Natural killer cell (primary cell): ENCODE results near the gene SAV1. TPM values are rescaled to one million over a fixed set of nuclear protein-coding genes. Genes with fewer than 3 reads are reported as not detected.

Source experiments
- ATAC-seq, 3 donors: fragments of 150-1000 bp in 2 of 3; fragments of 200-7000 bp in 1 of 3; cut with Tn5 transposase; 1 replicate in 1 of 3; 2 replicates in 2 of 3; pipeline ENCODE4 v1.10.0; 2021; ENCODE audit warnings: mild to moderate bottlenecking in 2 of 3, moderate library complexity in 2 of 3
- DNase-seq, 2 donors: peaks; one replicate each; pipeline versions ENCODE4 v3.0.0 to v3.0.0-alpha.2; 2013 to 2021; ENCODE audit warnings: mixed read lengths in 1 of 2
- H3K27ac ChIP-seq: one replicate; pipeline ENCODE4 v1.5.1; 2013; ENCODE audit warnings: mild to moderate bottlenecking, low read length
- H3K27me3 ChIP-seq: one replicate; pipeline ENCODE4 v1.6.1; 2013; ENCODE audit warnings: low read length; ENCODE audit not compliant: control insufficient read depth, insufficient read depth
- H3K36me3 ChIP-seq: one replicate; pipeline ENCODE4 v1.6.1; 2013; ENCODE audit warnings: low read length; ENCODE audit not compliant: control insufficient read depth, insufficient read depth
- H3K4me1 ChIP-seq: one replicate; pipeline ENCODE4 v1.6.1; 2013; ENCODE audit warnings: low read length; ENCODE audit not compliant: control insufficient read depth, insufficient read depth
- H3K4me3 ChIP-seq: one replicate; pipeline ENCODE4 v1.5.1; 2013; ENCODE audit warnings: low read length
- H3K9me3 ChIP-seq: one replicate; pipeline ENCODE4 v1.6.1; 2013; ENCODE audit warnings: low read length; ENCODE audit not compliant: control insufficient read depth, insufficient read depth
- H3K27ac Mint-ChIP-seq, 2 donors: one replicate each; pipeline ENCODE4 v1.8.0; 2022; ENCODE audit warnings: mild to moderate bottlenecking in 2 of 2, mixed read lengths in 2 of 2, moderate library complexity in 1 of 2
- H3K27me3 Mint-ChIP-seq, 2 donors: one replicate each; pipeline ENCODE4 v1.8.0; 2022; ENCODE audit warnings: low read depth in 2 of 2, mixed read lengths in 2 of 2
- H3K36me3 Mint-ChIP-seq: one replicate; pipeline ENCODE4 v1.8.0; 2022; ENCODE audit warnings: mixed read lengths
- H3K4me1 Mint-ChIP-seq, 2 donors: one replicate each; pipeline ENCODE4 v1.8.0; 2022; ENCODE audit warnings: mixed read lengths in 2 of 2
- H3K4me3 Mint-ChIP-seq: one replicate; pipeline ENCODE4 v1.8.0; 2022; ENCODE audit warnings: mild to moderate bottlenecking, moderate library complexity, mixed read lengths
- H3K9me3 Mint-ChIP-seq, 2 donors: one replicate each; pipeline ENCODE4 v1.8.0; 2022; ENCODE audit warnings: mixed read lengths in 2 of 2
- WGBS: methylation state at CpG from one replicate; pipeline ENCODE4 v1.1.7; 2013; ENCODE audit warnings: missing lambda C conversion rate; ENCODE audit not compliant: insufficient coverage; 5-methylcytosine and 5-hydroxymethylcytosine counted together
- intact Hi-C: fragments of 100-400 bp; cut with micrococcal nuclease; formaldehyde crosslinking; loops from one replicate; pipeline ENCODE4 v1.14.2; 2022
- total RNA-seq, 4 donors: library from RNA; stranded (reverse); fragments of 120-200 nt in 1 of 4; gene quantifications; one replicate each; pipeline versions ENCODE4 v1.2.3 to v1.2.4, GENCODE V29; 2013 to 2022
- TF ChIP-seq, protein P1 (sequence below): fragments of 200-600 bp; IDR thresholded peaks from one replicate; pipeline ENCODE4 v1.8.0; 2022; ENCODE audit warnings: antibody characterized with exemption

The SAV1 gene
- total RNA-seq, 3 donors from 2014 or later (not counting 1 experiment from before 2014, with no cell fraction given) = 3.0 to 6.6 (median 6.6) TPM

DNA sequence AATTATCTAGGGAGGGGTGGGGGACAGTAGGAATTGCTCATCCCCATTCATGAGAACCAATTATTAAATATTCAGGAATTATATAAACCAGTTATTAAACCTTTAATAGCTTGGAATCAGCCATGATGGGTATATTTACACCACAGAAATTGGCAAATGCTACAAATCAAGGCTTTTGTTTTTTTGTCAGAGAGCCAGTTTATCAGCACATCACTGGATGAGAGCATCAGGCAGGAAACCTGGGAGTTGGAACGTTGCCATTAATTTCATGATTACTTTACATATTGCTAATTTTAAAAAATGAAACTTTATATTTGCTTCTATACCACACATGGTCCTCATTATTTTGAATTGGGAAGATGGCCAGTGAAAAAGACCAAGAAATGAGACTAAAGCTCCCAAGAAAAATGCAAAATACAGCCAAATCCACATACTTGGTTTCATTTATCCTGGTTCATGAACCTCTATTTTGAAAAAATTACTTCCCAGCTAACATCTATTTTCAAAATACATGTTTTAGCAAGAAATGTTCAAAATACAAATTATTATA is 59.7 kb downstream of the SAV1 start:
- H3K9me3 Mint-ChIP-seq = no peaks in the 10 kb centered on the region

DNA sequence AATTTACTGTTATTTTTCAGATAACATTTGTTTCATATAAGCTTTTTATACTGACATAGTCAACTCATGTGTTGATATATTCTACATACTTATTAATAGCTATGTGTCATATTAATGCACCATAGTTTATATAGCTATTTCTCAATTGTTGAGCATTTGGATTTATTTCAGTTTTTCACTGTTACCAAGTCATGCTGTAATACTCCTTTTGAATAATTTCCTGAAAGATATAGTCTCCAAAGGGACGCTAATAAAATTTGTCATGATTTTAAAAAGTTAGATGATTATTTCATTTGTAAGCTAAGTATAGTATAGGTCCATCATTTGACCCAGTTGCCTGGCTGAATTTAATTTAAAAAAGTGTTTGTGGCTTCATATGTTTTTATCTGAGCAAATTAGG is 60.3 kb downstream of the SAV1 start:
- no peak overlapping the region for H3K27ac Mint-ChIP-seq
- H3K27me3 Mint-ChIP-seq = peaks cover 4 to 19% of the 10 kb centered on the region in 2 donors
- TF ChIP-seq, protein P1, sequence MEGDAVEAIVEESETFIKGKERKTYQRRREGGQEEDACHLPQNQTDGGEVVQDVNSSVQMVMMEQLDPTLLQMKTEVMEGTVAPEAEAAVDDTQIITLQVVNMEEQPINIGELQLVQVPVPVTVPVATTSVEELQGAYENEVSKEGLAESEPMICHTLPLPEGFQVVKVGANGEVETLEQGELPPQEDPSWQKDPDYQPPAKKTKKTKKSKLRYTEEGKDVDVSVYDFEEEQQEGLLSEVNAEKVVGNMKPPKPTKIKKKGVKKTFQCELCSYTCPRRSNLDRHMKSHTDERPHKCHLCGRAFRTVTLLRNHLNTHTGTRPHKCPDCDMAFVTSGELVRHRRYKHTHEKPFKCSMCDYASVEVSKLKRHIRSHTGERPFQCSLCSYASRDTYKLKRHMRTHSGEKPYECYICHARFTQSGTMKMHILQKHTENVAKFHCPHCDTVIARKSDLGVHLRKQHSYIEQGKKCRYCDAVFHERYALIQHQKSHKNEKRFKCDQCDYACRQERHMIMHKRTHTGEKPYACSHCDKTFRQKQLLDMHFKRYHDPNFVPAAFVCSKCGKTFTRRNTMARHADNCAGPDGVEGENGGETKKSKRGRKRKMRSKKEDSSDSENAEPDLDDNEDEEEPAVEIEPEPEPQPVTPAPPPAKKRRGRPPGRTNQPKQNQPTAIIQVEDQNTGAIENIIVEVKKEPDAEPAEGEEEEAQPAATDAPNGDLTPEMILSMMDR = no peak
- ATAC-seq = no peak
- DNase-seq = no peak
- no peaks in the 10 kb centered on the region for H3K36me3 Mint-ChIP-seq
- no peaks in the 10 kb centered on the region for H3K9me3 Mint-ChIP-seq
- no peak overlapping the region for H3K4me3 Mint-ChIP-seq
- WGBS = no CpG with 5 or more reads among the region's 1 CpG
- no peak overlapping the region for H3K27ac ChIP-seq
- H3K9me3 ChIP-seq = no peaks in the 10 kb centered on the region
- no peaks in the 10 kb centered on the region for H3K4me1 Mint-ChIP-seq
- no peaks in the 10 kb centered on the region for H3K36me3 ChIP-seq
- no peak overlapping the region for H3K4me3 ChIP-seq
- no peaks in the 10 kb centered on the region for H3K27me3 ChIP-seq
- H3K4me1 ChIP-seq = no peaks in the 10 kb centered on the region
- intact Hi-C loops = loop anchor here (10.0 kb wide), 2 partner anchors 167 to 257 kb away; no protein-coding TSS in a partner anchor

More for the DNA sequence above, 59.7 kb downstream of the SAV1 start:
- Mint-ChIP-seq H3K4me3 (no peak overlapping the region), H3K4me1 (no peaks in the 10 kb centered on the region), H3K36me3 (no peaks in the 10 kb centered on the region), H3K27me3 (peaks cover 6 to 19% of the 10 kb centered on the region in 2 donors), H3K27ac (no peak overlapping the region)
- H3K27me3 ChIP-seq = no peaks in the 10 kb centered on the region
- H3K4me1 ChIP-seq = no peaks in the 10 kb centered on the region
- DNase-seq = no peak
- TF ChIP-seq, protein P1 = no peak
- no peaks in the 10 kb centered on the region for H3K9me3 ChIP-seq
- no peak overlapping the region for H3K4me3 ChIP-seq
- H3K27ac ChIP-seq = no peak overlapping the region
- no CpG with 5 or more reads among the region's 1 CpG for WGBS
- no peak for ATAC-seq
- no peaks in the 10 kb centered on the region for H3K36me3 ChIP-seq
- intact Hi-C loops = loop anchor here (10.0 kb wide), 2 partner anchors 166 to 256 kb away; no protein-coding TSS in a partner anchor

DNA sequence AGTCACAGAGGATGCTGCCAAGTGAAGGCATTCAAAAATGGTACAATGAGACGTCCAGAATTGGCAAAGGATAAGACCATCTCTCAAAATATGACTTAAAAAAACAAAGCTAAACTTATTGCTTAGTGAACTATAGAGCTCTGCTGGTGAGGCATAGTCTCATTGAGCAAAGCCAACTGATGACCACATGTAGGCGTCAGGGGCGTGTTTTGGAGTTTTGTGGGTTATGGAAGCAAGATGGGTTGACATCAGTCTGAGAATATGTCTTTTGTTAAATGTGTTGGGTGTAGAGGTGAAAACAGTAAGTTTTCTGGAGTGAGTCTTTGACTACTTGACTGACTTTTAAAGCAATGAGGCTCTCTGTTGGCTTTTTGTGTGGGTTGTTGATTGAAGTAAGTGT is 60.9 kb downstream of the SAV1 start:
- Mint-ChIP-seq H3K4me3 (no peak overlapping the region), H3K27ac (no peak overlapping the region), H3K4me1 (no peaks in the 10 kb centered on the region), H3K36me3 (no peaks in the 10 kb centered on the region), H3K9me3 (no peaks in the 10 kb centered on the region), H3K27me3 (peaks cover 3 to 19% of the 10 kb centered on the region in 2 donors)
- WGBS = 79% methylated on average over 3 of the region's 3 CpGs
- H3K9me3 ChIP-seq = no peaks in the 10 kb centered on the region
- no peaks in the 10 kb centered on the region for H3K4me1 ChIP-seq
- H3K4me3 ChIP-seq = no peak overlapping the region
- ATAC-seq (no peak), DNase-seq (no peak)
- no peak overlapping the region for H3K27ac ChIP-seq
- intact Hi-C loops = loop anchor here (10.0 kb wide), 2 partner anchors 168 to 258 kb away; no protein-coding TSS in a partner anchor
- TF ChIP-seq, protein P1 = no peak
- H3K36me3 ChIP-seq = no peaks in the 10 kb centered on the region
- H3K27me3 ChIP-seq = no peaks in the 10 kb centered on the region

DNA sequence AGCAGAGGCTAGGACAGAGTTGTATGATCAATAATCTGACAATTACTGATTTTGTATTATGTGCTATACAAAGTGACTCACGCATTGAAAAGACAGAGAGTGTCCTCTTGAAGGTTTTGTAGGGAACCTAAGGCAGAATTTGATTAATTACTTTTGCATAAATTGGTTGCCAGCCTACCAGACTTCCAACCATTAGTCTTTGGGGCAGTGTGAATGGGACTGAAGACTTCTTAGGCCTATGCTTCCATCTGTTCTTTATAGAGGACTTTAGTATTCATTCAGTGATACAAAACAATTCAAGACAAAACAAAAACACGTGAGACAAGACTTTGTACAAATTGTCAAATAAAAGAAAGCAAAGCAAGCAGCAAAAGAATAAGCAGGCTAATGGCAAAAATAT is 61.6 kb downstream of the SAV1 start:
- intact Hi-C loops = loop anchor here (10.0 kb wide), 2 partner anchors 168 to 258 kb away; no protein-coding TSS in a partner anchor
- no peak for DNase-seq
- ATAC-seq = no peak
- Mint-ChIP-seq H3K27ac (no peak overlapping the region), H3K4me1 (no peaks in the 10 kb centered on the region), H3K36me3 (no peaks in the 10 kb centered on the region), H3K4me3 (no peak overlapping the region), H3K27me3 (peaks cover 3 to 17% of the 10 kb centered on the region in 2 donors), H3K9me3 (no peaks in the 10 kb centered on the region)
- TF ChIP-seq, protein P1 = no peak
- H3K27ac ChIP-seq = no peak overlapping the region
- H3K27me3 ChIP-seq = no peaks in the 10 kb centered on the region
- no peaks in the 10 kb centered on the region for H3K4me1 ChIP-seq
- H3K9me3 ChIP-seq = no peaks in the 10 kb centered on the region
- no peaks in the 10 kb centered on the region for H3K36me3 ChIP-seq
- no peak overlapping the region for H3K4me3 ChIP-seq
- WGBS = 95% methylated on average over 2 of the region's 2 CpGs
